ENCODE data around the gene PRM2. TPM values are rescaled to one million over a fixed set of nuclear protein-coding genes. Genes with fewer than 3 reads are reported as not detected.

PRM2 gene
- total and polyA plus RNA-seq, 12 donors, result not detected

DNA sequence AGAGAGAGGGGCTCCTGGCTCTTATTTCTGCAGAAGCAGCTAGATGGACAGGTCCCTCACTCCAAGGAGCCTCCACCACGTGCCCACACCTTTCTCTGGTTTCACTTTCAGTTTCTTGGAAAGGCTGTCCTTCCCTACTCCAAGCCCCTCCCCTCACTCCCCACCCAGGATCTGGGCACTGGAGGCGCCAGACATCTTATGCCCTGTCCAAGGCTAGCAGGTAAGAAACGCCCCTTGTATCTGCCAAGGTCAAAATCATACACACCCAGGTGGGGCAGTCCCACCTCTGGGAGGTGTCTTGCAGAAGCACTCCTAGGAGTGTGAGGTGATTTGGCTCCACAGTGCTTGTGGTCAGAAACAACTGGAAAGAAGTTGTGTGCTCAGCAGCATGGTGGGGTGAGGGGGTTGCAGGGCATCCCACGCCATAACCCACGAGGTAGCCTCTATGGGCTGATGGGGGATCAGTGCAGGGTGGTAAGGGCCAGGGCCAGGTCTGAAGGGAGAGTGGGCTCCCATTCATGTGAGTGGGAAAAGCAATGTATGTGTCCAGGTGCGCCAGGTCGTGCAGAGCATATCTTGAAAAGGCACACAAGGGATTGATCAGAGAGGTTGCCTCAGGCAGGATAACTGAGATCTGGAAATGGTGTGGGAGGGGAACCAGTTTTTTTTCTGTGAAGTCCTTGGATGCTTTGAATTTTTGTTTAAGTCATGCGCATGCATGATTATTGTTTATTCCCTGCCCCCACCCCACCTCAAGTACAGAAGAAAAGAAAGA, 36.6 kb upstream of the PRM2 start:
- TF ChIP-seq, protein P1, sequence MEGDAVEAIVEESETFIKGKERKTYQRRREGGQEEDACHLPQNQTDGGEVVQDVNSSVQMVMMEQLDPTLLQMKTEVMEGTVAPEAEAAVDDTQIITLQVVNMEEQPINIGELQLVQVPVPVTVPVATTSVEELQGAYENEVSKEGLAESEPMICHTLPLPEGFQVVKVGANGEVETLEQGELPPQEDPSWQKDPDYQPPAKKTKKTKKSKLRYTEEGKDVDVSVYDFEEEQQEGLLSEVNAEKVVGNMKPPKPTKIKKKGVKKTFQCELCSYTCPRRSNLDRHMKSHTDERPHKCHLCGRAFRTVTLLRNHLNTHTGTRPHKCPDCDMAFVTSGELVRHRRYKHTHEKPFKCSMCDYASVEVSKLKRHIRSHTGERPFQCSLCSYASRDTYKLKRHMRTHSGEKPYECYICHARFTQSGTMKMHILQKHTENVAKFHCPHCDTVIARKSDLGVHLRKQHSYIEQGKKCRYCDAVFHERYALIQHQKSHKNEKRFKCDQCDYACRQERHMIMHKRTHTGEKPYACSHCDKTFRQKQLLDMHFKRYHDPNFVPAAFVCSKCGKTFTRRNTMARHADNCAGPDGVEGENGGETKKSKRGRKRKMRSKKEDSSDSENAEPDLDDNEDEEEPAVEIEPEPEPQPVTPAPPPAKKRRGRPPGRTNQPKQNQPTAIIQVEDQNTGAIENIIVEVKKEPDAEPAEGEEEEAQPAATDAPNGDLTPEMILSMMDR (IDR thresholded peaks at IDR 0.05), result no peak
- intact Hi-C loops (cut with DNase I), result no loop called here
- H3K9me3 ChIP-seq, result no peaks in the 10 kb centered on the region
- H3K36me3 ChIP-seq, result no peaks in the 10 kb centered on the region
- DNase-seq (no peak), ATAC-seq (peak in 2 of 8 donors; percentile 36 to 40)
- peaks cover 0 to 47% (median 4%) of the 10 kb centered on the region in 9 donors for H3K4me1 ChIP-seq
- no peak overlapping the region for H3K27ac ChIP-seq
- H3K27me3 ChIP-seq, result no peaks in the 10 kb centered on the region
- H3K4me3 ChIP-seq, result no peak overlapping the region
- WGBS, 2 donors, result 67 to 76% methylated on average over 8 of the region's 8 CpGs

DNA sequence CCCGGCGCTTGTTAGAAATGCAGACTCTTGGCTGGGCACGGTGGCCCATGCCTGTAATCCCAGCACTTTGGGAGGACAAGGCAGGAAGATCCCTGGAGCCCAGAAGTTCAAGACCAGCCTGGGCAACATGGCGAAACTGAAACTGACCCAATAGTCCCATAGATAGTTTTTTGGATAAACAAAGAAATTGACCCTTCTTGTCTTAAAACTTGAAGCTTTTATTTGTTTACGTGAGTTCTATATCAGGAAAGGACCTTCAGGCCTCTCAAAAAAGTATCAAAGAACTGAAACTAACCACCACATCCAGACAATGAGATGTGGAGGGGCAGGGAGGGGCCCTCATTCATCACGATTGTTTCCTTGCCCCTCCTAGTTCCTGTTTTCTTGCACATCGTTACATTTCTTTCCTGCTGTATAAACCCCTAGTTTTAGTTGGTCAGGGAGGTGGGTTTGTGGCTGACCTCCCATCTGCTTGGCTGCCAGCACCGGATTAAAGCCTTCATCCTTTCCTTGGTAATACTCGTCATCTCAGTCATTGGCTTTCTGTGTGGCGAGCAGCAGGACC, 34.8 kb upstream of the PRM2 start:
- Histone ChIP-seq H3K4me1 (peaks cover 0 to 55% (median 4%) of the 10 kb centered on the region in 9 donors), H3K36me3 (no peaks in the 10 kb centered on the region), H3K4me3 (no peak overlapping the region), H3K9me3 (no peaks in the 10 kb centered on the region), H3K27me3 (no peaks in the 10 kb centered on the region), H3K27ac (peak overlapping the region in 6 of 10 donors; percentile 10 to 75 (median 46))
- DNase-seq (no peak), ATAC-seq (no peak)
- WGBS, 2 donors, result 74 to 75% methylated on average over 10 of the region's 10 CpGs
- TF ChIP-seq, protein P1 (IDR thresholded peaks at IDR 0.05), result no peak
- intact Hi-C loops (cut with DNase I), result no loop called here

DNA sequence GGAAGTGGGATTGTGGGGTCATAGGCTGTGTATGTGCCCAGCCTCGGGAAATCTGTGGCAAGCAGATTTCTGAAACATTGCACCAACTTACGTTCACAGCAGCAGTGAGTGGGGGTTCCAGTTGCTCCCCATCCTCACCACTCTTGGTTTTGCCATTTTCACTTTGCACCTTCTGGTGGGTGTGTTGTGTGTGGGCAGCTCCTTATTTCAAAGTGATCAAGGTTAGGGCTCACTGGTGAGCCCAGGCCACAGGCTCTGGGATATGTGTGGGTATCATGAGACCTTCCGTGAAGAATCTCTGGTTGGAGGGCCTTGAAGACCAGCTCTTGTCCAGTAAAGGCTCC, 34.3 kb upstream of the PRM2 start:
- ATAC-seq (no peak), DNase-seq (no peak)
- TF ChIP-seq, protein P1 (IDR thresholded peaks at IDR 0.05), result no peak
- no peaks in the 10 kb centered on the region for H3K27me3 ChIP-seq
- H3K36me3 ChIP-seq, result no peaks in the 10 kb centered on the region
- intact Hi-C loops (cut with DNase I), result no loop called here
- peak overlapping the region in 6 of 10 donors; percentile 10 to 75 (median 46) for H3K27ac ChIP-seq
- WGBS, 2 donors, result 98 to 99% methylated on average over 3 of the region's 3 CpGs
- H3K4me1 ChIP-seq, result peaks cover 0 to 55% (median 4%) of the 10 kb centered on the region in 9 donors
- H3K9me3 ChIP-seq, result no peaks in the 10 kb centered on the region
- H3K4me3 ChIP-seq, result no peak overlapping the region

DNA sequence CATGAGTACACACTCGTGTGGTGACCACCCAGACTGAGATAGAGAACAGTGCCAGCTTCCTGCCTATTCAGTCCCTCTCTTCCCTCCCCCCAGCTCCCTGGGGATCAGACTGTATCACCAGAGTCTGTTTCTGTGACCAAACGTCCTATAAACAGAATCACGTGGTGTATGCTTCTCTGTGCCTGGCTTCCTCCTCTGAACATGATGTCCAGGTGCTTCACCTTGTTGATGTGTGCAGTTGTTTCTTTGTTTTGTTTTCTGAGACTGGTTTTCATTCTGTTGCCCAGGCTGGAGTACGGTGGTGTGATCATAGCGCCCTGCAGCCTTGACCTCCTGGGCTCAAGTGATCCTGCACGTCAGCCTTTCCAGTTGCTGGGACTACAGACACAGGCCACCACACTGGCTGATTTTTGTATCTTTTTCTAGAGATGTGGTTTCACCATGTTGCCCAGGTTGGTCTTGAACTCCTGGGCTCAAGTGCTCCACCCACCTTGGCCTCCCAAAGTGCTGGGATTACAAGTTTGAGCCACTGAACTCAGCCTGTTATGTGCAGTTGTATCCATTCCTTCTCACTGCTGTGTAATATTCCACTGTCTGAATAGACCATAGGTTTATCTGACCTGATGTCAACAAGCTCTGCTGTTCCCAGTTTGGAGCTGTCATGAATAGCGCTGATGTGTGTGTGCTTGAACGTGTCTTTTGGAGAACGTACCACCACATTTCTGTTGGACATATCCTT, 33.8 kb upstream of the PRM2 start:
- no peak for DNase-seq
- Histone ChIP-seq H3K36me3 (no peaks in the 10 kb centered on the region), H3K9me3 (no peaks in the 10 kb centered on the region), H3K4me1 (peaks cover 0 to 55% (median 4%) of the 10 kb centered on the region in 9 donors), H3K27me3 (no peaks in the 10 kb centered on the region), H3K27ac (peak overlapping the region in 1 of 10 donors; percentile 49), H3K4me3 (no peak overlapping the region)
- 63 to 69% methylated on average over 9 of the region's 9 CpGs for WGBS, 2 donors
- TF ChIP-seq, protein P1 (IDR thresholded peaks at IDR 0.05), result no peak
- intact Hi-C loops (cut with DNase I), result no loop called here
- ATAC-seq, result peak in 2 of 8 donors; percentile 34 to 83

Measured in heart right ventricle (tissue), 16 donors.